HG03565 (cell line): ENCODE data around the gene TLX2.

Source experiments
- ATAC-seq: cut with Tn5 transposase; IDR thresholded peaks from one replicate; pipeline ENCODE4 v1.9.1; 2021; ENCODE audit warnings: mild to moderate bottlenecking, moderate library complexity; ENCODE audit not compliant: unreplicated experiment

The TLX2 gene

GRCh38 chr2:74496997-74497776, 17.1 kb upstream of the TLX2 start:
- no peak for ATAC-seq

DNA sequence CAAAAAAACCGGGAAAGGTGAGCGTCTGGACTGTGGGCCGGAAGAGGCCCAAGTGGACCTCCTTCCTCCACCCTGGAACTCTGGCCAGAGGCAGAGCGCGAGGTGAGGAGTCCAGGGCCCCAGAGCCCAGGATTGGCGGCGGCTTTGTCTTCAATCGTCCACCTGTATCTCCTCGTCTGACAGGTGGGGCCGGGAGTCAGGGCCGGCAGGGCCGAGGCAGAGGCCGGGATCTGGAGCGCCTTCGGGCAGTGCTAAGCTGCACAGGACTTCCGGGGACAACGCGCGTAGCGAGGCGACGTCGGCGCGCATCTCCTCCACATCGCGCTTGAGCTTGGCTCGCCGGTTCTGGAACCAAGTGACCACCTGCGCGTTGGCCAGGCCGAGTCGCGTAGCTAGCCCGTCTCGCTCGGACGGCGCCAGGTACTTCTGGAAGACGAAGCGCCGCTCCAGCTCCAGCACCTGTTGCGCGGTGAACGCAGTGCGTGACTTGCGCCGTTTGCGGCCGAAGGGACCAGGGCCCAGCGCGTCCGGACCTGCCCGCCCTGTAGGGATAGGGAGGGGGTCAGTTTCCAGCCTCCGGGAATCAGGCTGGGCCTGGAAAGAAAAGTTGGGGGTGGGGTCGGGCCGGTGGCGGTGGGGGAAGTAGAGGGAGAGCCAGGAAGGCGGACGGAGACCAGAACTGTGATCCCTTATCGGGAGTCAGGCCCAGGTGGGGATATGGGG, 16.3 kb upstream of the TLX2 start:
- no peak for ATAC-seq

GRCh38 chr2:74498500-74499266, 15.6 kb upstream of the TLX2 start:
- no peak for ATAC-seq

GRCh38 chr2:74499267-74499939, 14.8 kb upstream of the TLX2 start, which contains the start of gene LBX2:
Gene LBX2, minus strand, starts transcription at chr2:74499603. Its CDS starts 66 bp downstream, at chr2:74499537.
- ATAC-seq = no peak

- no peak for ATAC-seq
Measured at GRCh38 chr2:74499940-74500577, 14.2 kb upstream of the TLX2 start.

- ATAC-seq = no peak
Measured at GRCh38 chr2:74500578-74500946, 13.7 kb upstream of the TLX2 start.

DNA sequence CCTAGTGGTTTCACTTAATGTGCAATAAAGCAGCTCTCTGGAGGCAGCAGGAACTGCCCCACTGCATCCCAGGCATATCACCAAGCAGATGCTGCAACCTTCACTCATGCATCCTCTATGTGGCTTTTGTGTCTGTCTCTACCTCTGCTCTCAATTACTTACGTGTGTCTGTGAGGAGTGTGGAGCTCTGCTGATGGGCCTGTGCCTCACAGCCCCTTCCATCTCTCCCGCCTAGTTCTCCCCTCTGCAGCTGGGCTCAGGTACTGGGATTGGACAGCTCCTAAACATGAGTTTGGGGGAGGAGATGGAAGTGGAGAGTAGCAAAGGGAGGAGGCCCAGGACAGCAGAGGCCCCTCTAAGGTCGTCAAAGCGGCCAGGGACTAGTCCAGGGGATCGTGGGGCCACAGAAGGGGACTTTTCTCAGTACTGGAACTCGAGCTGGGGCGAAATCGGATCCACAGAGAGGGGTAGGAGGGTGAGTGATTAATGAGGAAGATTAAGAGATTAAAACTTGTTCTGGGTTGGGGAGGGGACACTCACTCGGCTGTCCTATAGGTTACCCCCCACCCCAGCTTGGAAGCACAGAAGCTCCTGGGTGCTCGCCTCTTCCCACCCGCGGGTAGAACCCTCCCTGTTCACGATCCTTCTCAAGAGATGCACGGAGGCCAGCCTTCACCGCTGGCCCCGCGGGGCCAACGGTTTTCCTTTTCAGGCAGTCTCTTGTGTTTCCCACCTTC, 12.7 kb upstream of the TLX2 start:
- no peak for ATAC-seq

- ATAC-seq = no peak
Measured at GRCh38 chr2:74502147-74502719, 12.0 kb upstream of the TLX2 start.

DNA sequence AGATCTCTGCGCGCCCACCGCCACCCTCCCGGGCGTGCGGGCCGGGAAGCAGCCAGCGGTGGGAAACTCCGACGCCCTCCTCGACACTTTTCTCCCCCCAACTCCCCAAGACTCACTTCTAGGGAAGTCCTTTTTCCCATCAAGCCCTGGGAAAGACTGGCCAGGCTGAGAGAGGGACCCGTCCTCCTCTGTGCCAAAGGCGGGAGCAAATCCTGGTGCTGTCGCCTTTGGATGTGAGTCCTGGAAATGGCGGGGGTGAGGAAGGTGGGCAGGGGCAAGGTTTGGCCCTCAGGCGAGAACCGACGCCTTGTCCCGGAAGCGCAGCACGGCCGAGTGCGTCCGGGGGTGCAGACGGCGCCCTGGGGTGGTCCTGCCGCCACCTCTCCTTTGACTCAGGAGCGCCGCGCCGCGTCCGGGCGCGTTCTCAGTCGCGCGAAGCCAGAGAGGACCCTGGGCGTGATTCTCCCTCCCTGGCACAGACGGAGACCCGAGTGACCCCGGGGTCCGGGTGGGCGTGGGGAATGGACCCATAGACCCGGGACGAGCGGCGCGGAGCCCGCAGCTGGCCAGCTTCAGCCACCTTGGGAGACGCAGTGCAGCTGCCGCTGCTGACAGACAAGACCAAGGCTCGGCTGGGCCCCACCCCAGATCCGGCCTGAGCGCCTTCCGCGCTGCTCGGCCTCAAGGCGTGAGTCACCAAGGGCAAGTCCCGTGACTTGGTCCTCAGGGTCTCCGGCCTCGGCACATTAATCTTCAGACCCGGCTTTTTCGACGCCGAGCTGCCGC, 11.3 kb upstream of the TLX2 start:
- peak; percentile 27 for ATAC-seq

- ATAC-seq = no peak
Measured at GRCh38 chr2:74503506-74504475, 10.5 kb upstream of the TLX2 start.

- no peak for ATAC-seq
Measured at GRCh38 chr2:74504591-74504990, 9.7 kb upstream of the TLX2 start.

- no peak for ATAC-seq
Measured at GRCh38 chr2:74505448-74506246, 8.6 kb upstream of the TLX2 start.

DNA sequence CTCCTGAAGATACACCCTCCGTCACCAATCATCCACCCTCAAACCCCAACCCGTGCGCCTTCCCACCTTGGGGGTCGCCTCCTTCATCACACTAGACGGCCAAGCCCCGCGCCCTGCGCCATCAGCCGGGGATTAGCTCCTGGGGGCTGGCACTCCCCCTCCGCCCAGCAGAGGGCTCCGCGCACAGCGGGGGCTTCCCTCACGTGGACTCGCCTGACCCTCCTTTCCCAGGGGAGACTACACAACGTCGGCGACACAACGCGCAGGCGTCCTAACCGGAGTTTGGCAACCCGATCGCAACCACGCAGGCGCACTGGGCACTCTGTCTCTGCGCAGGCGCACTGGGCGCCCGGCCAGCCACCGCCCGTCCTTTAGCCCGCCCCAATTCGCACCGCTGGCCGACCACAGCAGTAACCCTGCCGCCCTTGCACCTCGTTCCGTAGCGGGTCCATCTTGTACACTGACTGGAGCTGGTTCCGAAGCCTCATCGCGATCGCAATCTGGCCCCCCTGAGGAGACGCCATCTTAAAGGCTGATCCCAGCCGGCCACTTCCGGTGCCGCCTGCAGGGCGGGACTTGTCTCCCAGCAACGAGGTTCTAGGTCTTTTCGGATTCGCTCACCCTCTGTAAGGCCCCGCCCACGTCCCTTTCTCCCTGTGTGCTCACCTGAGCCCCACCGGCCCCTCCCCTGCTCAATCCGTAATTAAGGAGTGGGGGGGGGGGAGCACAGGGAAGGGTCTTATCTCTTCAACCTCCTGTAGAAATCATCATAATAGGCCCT, 6.9 kb upstream of the TLX2 start, which contains the start of gene PCGF1:
Gene PCGF1 (minus strand): TSS at position 551 of the 781 bp plus-strand sequence. CDS start 27 bp downstream, at position 524.
- ATAC-seq = peak; percentile 87

- peak; percentile 1 for ATAC-seq
Measured at GRCh38 chr2:74507926-74508520, 6.2 kb upstream of the TLX2 start.

GRCh38 chr2:74510272-74510671, 4.0 kb upstream of the TLX2 start:
- ATAC-seq = no peak
